Osteoblast (primary cell): ENCODE measurements around the gene CNIH2. TPM values are rescaled to one million over a fixed set of nuclear protein-coding genes. Genes with fewer than 3 reads are reported as not detected.

Source experiments
- DNase-seq: peaks from one replicate; pipeline ENCODE4 v3.0.0; 2011; ENCODE audit warnings: low spot score, mixed read lengths; ENCODE audit not compliant: insufficient read length; ENCODE audit errors: missing footprints
- H2AFZ ChIP-seq: 2 replicates; pipeline ENCODE4 v1.6.0; 2011; ENCODE audit warnings: mild to moderate bottlenecking, low read length
- H3K27ac ChIP-seq: 2 replicates; pipeline ENCODE4 v1.5.1; 2011; ENCODE audit warnings: mild to moderate bottlenecking, low read depth, low read length, moderate library complexity
- H3K27me3 ChIP-seq: 2 replicates; pipeline ENCODE4 v1.6.0; 2012; ENCODE audit warnings: mild to moderate bottlenecking, control low read depth, inconsistent platforms, low read length, moderate library complexity; ENCODE audit not compliant: insufficient read depth
- H3K36me3 ChIP-seq: 2 replicates; pipeline ENCODE4 v1.5.1; 2011; ENCODE audit warnings: mild to moderate bottlenecking, low read length, control low read depth, moderate library complexity; ENCODE audit not compliant: insufficient read depth
- H3K4me1 ChIP-seq: 2 replicates; pipeline ENCODE4 v1.5.1; 2011; ENCODE audit warnings: mild to moderate bottlenecking, low read length, control low read depth, moderate library complexity; ENCODE audit not compliant: insufficient read depth
- H3K4me2 ChIP-seq: 2 replicates; pipeline ENCODE4 v1.6.0; 2011; ENCODE audit warnings: mild to moderate bottlenecking, low read length; ENCODE audit not compliant: insufficient read depth
- H3K4me3 ChIP-seq: fragments of 200-600 bp; sonication (generic); 3 replicates; pipeline ENCODE4 v1.5.1; 2012; ENCODE audit warnings: mild to moderate bottlenecking, low read length, inconsistent platforms; ENCODE audit not compliant: insufficient read depth
- H3K79me2 ChIP-seq: 2 replicates; pipeline ENCODE4 v1.6.0; 2012; ENCODE audit warnings: mild to moderate bottlenecking, low read length, control low read depth, inconsistent platforms; ENCODE audit not compliant: insufficient read depth
- H3K9me3 ChIP-seq: 2 replicates; pipeline ENCODE4 v1.5.1; 2011; ENCODE audit warnings: low read depth, low read length, control low read depth
- H4K20me1 ChIP-seq: 2 replicates; pipeline ENCODE4 v1.6.0; 2012; ENCODE audit warnings: mild to moderate bottlenecking, low read length, control low read depth; ENCODE audit not compliant: insufficient read depth
- CTCF ChIP-seq: IDR thresholded peaks from 2 replicates; pipeline ENCODE4 v1.5.1; 2011; ENCODE audit warnings: mild to moderate bottlenecking, low read depth, low read length, moderate library complexity; ENCODE audit errors: extremely low read depth
- total RNA-seq: library from RNA; depleted of rRNA; stranded (reverse); fragments of >200 nt; gene quantifications from 2 replicates; pipeline ENCODE4 v1.2.3, GENCODE V29; 2012

The CNIH2 gene
- total RNA-seq, 1 donor = not detected

DNA sequence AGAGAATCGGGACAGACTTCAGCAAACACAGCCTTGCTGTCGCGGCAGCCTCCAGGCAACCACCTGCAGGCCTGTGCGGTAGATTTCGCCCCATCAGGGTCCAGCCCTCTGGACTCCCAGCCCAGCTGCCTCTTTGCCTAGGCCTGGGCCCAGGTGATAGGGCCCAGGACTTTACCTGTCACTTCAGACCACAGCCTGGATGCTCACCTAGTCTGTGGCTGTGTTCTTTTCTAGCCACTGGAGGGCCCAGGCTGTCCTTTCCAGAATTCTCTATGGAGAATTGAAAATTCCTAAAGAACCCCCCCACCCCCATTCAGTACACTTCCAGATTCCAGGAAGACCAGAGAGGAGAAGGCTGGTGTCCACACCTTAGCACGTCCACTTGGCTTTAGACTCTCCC is 40.1 kb upstream of the CNIH2 start:
- H3K79me2 ChIP-seq = no peaks in the 10 kb centered on the region
- no peaks in the 10 kb centered on the region for H4K20me1 ChIP-seq
- no peak overlapping the region for H2AFZ ChIP-seq
- peak; percentile 45 for DNase-seq
- H3K4me3 ChIP-seq = no peak overlapping the region
- no peak overlapping the region for H3K4me2 ChIP-seq
- H3K36me3 ChIP-seq = peaks cover 63% of the 10 kb centered on the region
- no peak overlapping the region for H3K27ac ChIP-seq
- no peaks in the 10 kb centered on the region for H3K9me3 ChIP-seq
- H3K27me3 ChIP-seq = no peaks in the 10 kb centered on the region
- no peak for TF ChIP-seq CTCF
- H3K4me1 ChIP-seq = no peaks in the 10 kb centered on the region

DNA sequence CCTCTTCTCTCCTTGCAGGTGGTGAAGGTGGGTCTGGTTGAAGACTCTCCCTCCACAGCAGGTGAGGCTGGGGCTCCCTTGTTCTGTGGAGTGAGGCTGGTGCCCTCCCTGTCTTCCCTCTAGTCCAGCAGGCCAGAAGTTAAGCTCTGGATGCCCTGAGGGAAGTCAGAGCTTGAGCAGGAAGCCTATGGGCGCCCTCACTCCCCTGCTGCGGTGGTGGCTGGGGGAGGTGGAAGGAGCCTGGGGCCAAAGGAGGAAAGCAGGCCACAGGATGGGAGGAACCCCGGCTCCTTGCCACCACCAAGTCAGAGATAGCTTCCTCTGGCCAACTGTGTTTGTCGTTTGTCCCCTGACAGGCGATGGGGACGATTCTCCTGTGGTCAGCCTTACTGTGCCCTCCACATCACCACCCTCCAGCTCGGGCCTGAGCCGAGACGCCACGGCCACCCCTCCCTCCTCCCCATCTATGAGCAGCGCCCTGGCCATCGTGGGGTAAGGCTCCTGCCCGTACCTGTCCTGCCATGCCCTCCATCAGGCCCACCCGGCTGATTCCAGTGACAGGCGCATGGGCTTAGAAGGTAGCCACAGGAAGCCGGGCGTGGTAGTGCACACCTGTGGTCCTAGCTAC is 39.1 kb upstream of the CNIH2 start:
- no peak overlapping the region for H3K4me3 ChIP-seq
- no peak overlapping the region for H3K27ac ChIP-seq
- no peaks in the 10 kb centered on the region for H3K9me3 ChIP-seq
- H2AFZ ChIP-seq = no peak overlapping the region
- no peak overlapping the region for H3K4me2 ChIP-seq
- TF ChIP-seq CTCF = no peak
- H3K79me2 ChIP-seq = no peaks in the 10 kb centered on the region
- H3K4me1 ChIP-seq = no peaks in the 10 kb centered on the region
- no peaks in the 10 kb centered on the region for H3K27me3 ChIP-seq
- peaks cover 53% of the 10 kb centered on the region for H3K36me3 ChIP-seq
- no peaks in the 10 kb centered on the region for H4K20me1 ChIP-seq
- peak; percentile 44 for DNase-seq

DNA sequence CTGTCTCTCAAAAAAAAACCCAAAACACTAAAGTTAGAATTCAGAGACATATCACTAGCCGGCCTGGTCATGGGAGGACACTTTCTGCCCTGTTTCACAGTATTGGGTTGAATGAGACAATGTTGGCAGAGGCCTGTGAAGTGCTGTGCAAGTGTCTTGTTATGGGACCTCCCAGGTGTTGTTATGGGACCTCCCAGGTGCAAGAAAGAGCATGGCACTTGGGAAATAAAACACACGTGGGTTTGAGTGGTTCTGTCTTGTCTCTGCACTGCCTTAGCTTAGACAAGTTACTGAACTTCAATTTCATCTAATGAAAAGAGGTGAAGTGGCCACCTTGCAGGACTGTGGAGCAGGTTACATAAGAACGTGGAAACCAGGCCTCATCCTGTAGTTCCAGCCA is 38.5 kb upstream of the CNIH2 start:
- Histone ChIP-seq H4K20me1 (no peaks in the 10 kb centered on the region), H3K27me3 (no peaks in the 10 kb centered on the region), H3K79me2 (no peaks in the 10 kb centered on the region), H3K9me3 (no peaks in the 10 kb centered on the region), H3K36me3 (peaks cover 48% of the 10 kb centered on the region), H3K4me2 (no peak overlapping the region), H3K4me1 (no peaks in the 10 kb centered on the region), H3K27ac (no peak overlapping the region), H3K4me3 (no peak overlapping the region), H2AFZ (no peak overlapping the region)
- DNase-seq = peak; percentile 56
- no peak for TF ChIP-seq CTCF

DNA sequence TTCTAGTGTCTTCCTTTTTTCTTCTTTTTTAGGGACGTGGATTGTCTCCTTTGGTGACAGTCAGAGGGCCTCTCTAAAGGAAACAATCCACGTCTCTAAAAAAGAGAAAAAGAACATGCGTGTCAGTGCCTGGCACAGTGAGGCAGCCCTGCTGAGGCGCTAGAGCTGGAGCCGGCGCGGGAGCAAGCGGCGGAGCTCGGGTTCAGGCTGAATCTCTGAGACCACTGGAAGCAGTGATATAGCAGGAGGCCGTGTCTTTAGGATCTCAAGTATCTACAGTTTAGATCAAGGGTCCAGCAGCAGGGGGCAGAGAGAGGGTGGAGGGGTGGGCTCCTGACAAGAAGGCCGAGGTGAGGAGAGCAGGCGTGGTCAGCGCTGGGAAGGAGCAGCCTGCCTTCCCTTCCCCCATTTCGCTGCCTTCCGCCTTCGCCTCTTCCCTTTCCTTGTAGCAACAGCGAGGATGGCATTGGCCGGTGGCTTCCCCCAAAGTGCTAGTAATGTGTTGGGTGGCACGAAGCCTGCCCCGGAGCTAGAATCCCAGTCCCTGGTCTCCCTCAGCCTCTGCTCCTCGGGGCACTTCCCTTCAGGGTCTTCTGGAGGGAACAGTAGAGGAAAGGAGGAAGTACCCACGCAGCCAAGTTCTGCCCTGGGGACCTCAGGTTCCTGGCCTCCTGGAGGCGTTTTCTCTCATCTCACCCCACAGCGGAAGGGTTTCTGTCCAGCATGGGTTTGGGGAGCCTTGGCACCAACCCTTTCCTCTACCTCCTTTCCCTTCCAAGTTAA is 37.8 kb upstream of the CNIH2 start:
- DNase-seq = peak; percentile 57
- no peak for TF ChIP-seq CTCF
- Histone ChIP-seq H3K27me3 (no peaks in the 10 kb centered on the region), H3K4me1 (no peaks in the 10 kb centered on the region), H3K79me2 (no peaks in the 10 kb centered on the region), H4K20me1 (no peaks in the 10 kb centered on the region), H3K9me3 (no peaks in the 10 kb centered on the region), H3K4me2 (no peak overlapping the region), H3K36me3 (peaks cover 52% of the 10 kb centered on the region), H2AFZ (no peak overlapping the region), H3K27ac (no peak overlapping the region), H3K4me3 (no peak overlapping the region)
